K562 (cell line): ENCODE results near the gene ATXN1. TPM values are rescaled to one million over a fixed set of nuclear protein-coding genes. Genes with fewer than 3 reads are reported as not detected.

Experiments
- ATAC-seq: fragments of 200-7000 bp; cut with Tn5 transposase; 3 replicates; pipeline ENCODE4 v1.9.1; 2020; ENCODE audit warnings: moderate library complexity
- BruUV-seq: library from RNA; stranded (reverse); fragments of 400-500 nt; replicated peaks from 2 replicates; lab custom pipeline; 2021; lab: Mats Ljungman, UMichigan
- CTCF ChIA-PET: fragments of 300-600 bp; formaldehyde crosslinking; extraction: SDS; loops from one replicate; lab custom pipeline; 2021; ENCODE audit warnings: low intra/inter-chr PET ratio; lab: Yijun Ruan, JAX
- POLR2A ChIA-PET: fragments of 300-600, 350-650 bp; sonication (Branson Sonifier 250); formaldehyde crosslinking; extraction: SDS; loops from one replicate; lab custom pipeline; 2021; ENCODE audit warnings: antibody characterized with exemption, inconsistent platforms; lab: Yijun Ruan, JAX
- DNase-seq, 4 experiments: peaks; one replicate each; pipeline versions ENCODE4 v3.0.0 to v3.0.0-alpha.2; 2011 to 2018; ENCODE audit warnings: low spot score in 3 of 4, mixed read lengths in 3 of 4; ENCODE audit errors: extremely low read depth in 1 of 4
- FAIRE-seq: peaks from 2 replicates; lab custom pipeline; 2011; peaks lifted over from hg19 to GRCh38; lab: Jason Lieb, UNC
- H2AFZ ChIP-seq: 2 replicates; pipeline ENCODE4 v1.6.0; 2011; ENCODE audit warnings: low read depth, low read length, control low read depth, inconsistent platforms
- H3K27ac ChIP-seq: fragments of 200-600 bp; 3 replicates; pipeline ENCODE4 v1.8.0; 2011; ENCODE audit warnings: low read depth, mild to moderate bottlenecking, control low read depth, inconsistent platforms, low read length, moderate library complexity, mixed read lengths; ENCODE audit errors: extremely low read depth
- H3K27me3 ChIP-seq, 2 experiments: fragments of 300-600 bp in 1 of 2; 2 replicates in 1 of 2; 3 replicates in 1 of 2; pipeline versions ENCODE4 v1.6.0 to v1.8.0; 2011; ENCODE audit warnings: inconsistent platforms in 2 of 2, low read length in 2 of 2, mild to moderate bottlenecking in 1 of 2, mixed read lengths in 1 of 2, moderate library complexity in 1 of 2; ENCODE audit not compliant: control insufficient read depth in 2 of 2, insufficient read depth in 2 of 2
- H3K36me3 ChIP-seq: fragments of 300-600 bp; 3 replicates; pipeline ENCODE4 v1.8.0; 2011; ENCODE audit warnings: mild to moderate bottlenecking, low read length, inconsistent platforms; ENCODE audit not compliant: control insufficient read depth, insufficient read depth
- H3K4me1 ChIP-seq, 2 experiments: fragments of 200-600 bp in 1 of 2; replicated peaks in 1 of 2; 2 replicates in 1 of 2; 3 replicates in 1 of 2; pipeline versions ENCODE4 v1.5.1 to v1.8.0; 2011; ENCODE audit warnings: inconsistent platforms in 2 of 2, low read length in 2 of 2, mild to moderate bottlenecking in 1 of 2, mixed read lengths in 1 of 2, moderate library complexity in 1 of 2; ENCODE audit not compliant: control insufficient read depth in 2 of 2, insufficient read depth in 2 of 2
- H3K4me2 ChIP-seq: 2 replicates; pipeline ENCODE4 v1.6.1; 2011; ENCODE audit warnings: low read length, control low read depth, inconsistent platforms, mixed read lengths; ENCODE audit not compliant: insufficient read depth
- H3K4me3 ChIP-seq: fragments of 200-600 bp; sonication (generic), shearing (Covaris generic); 2 replicates; pipeline ENCODE4 v1.5.1; 2016; ENCODE audit warnings: control low read depth, inconsistent platforms
- H3K79me2 ChIP-seq: fragments of 200-600 bp; 3 replicates; pipeline ENCODE4 v1.8.0; 2011; ENCODE audit warnings: low read length, inconsistent platforms; ENCODE audit not compliant: control insufficient read depth, insufficient read depth
- H3K9ac ChIP-seq, 2 experiments: 2 replicates each; pipeline versions ENCODE4 v1.6.0 to v1.6.1; 2011; ENCODE audit warnings: low read depth in 2 of 2, low read length in 2 of 2, control low read depth in 1 of 2, inconsistent platforms in 1 of 2, mild to moderate bottlenecking in 1 of 2, mixed read lengths in 1 of 2; ENCODE audit not compliant: insufficient read depth in 1 of 2
- H3K9me1 ChIP-seq: one replicate; pipeline ENCODE4 v1.6.0; 2011; ENCODE audit warnings: inconsistent platforms, mild to moderate bottlenecking, low read length, moderate library complexity; ENCODE audit not compliant: control insufficient read depth, insufficient read depth
- H3K9me3 ChIP-seq: replicated peaks from 2 replicates; pipeline ENCODE4 v1.5.1; 2011; ENCODE audit warnings: low read depth, low read length, inconsistent platforms; ENCODE audit not compliant: control insufficient read depth, insufficient read depth
- H4K20me1 ChIP-seq: replicated peaks from 2 replicates; pipeline ENCODE4 v1.6.1; 2011; ENCODE audit warnings: low read length, inconsistent platforms, mixed read lengths; ENCODE audit not compliant: control insufficient read depth, insufficient read depth
- ATF6 ChIP-seq: sonication (generic); formaldehyde crosslinking; IDR thresholded peaks from 2 replicates; pipeline ENCODE4 v1.4.0; 2020; ENCODE audit warnings: mild to moderate bottlenecking, missing genetic modification reagents
- EHMT2 ChIP-seq: fragments of 450-650 bp; IDR thresholded peaks from 2 replicates; pipeline ENCODE4 v1.6.1; 2018; ENCODE audit warnings: antibody characterized with exemption
- ETV6 ChIP-seq, 3 experiments: fragments of 150-350 bp in 1 of 3; sonication (generic) in 1 of 3; formaldehyde crosslinking in 1 of 3; IDR thresholded peaks; 2 replicates each; pipeline versions ENCODE4 v1.6.1 to v1.8.0; 2014 to 2022; ENCODE audit warnings: borderline replicate concordance in 2 of 3, low read depth in 2 of 3, antibody characterized with exemption in 1 of 3, low read length in 1 of 3, mild to moderate bottlenecking in 1 of 3, missing genetic modification reagents in 1 of 3
- FOXP4 ChIP-seq: sonication (generic); formaldehyde crosslinking; IDR thresholded peaks from 2 replicates; pipeline ENCODE4 v1.8.0; 2022; ENCODE audit warnings: mild to moderate bottlenecking, missing genetic modification reagents, borderline replicate concordance
- MEIS2 ChIP-seq: fragments of 450-650 bp; IDR thresholded peaks from 2 replicates; pipeline ENCODE4 v1.6.1; 2014; ENCODE audit warnings: mild to moderate bottlenecking; ENCODE audit not compliant: partially characterized antibody
- POLR2AphosphoS5 ChIP-seq: IDR thresholded peaks from 2 replicates; pipeline ENCODE4 v1.6.1; 2011; ENCODE audit warnings: mild to moderate bottlenecking, low read depth, low read length, moderate library complexity; ENCODE audit not compliant: control insufficient read depth, insufficient read depth
- ZNF316 ChIP-seq: fragments of 450-650 bp; IDR thresholded peaks from 2 replicates; pipeline ENCODE4 v1.6.1; 2016
- ZNF431 ChIP-seq: sonication (generic); formaldehyde crosslinking; IDR thresholded peaks from 2 replicates; pipeline ENCODE4 v1.8.0; 2022; ENCODE audit warnings: mild to moderate bottlenecking, missing genetic modification reagents
- ZNF655 ChIP-seq: fragments of 250-450 bp; sonication (Bioruptor Pico); IDR thresholded peaks from 2 replicates; pipeline ENCODE4 v1.5.0; 2021
- ZNF76 ChIP-seq: fragments of 250-450 bp; sonication (Bioruptor Pico); IDR thresholded peaks from 2 replicates; pipeline ENCODE4 v1.4.0; 2020; ENCODE audit warnings: mild to moderate bottlenecking, moderate library complexity, borderline replicate concordance
- ZNF780A ChIP-seq: fragments of 250-450 bp; sonication (Bioruptor Pico); IDR thresholded peaks from 2 replicates; pipeline ENCODE4 v1.5.0; 2021; ENCODE audit warnings: mild to moderate bottlenecking
- WGBS: fragments of 100-300 bp; shearing (Covaris generic); methylation state at CpG from one replicate; pipeline ENCODE4 v1.1.6; 2016; ENCODE audit warnings: low coverage, mixed read lengths; ENCODE audit not compliant: insufficient coverage; ENCODE audit errors: missing lambda C conversion rate; 5-methylcytosine and 5-hydroxymethylcytosine counted together
- in situ Hi-C: fragments of 300-500 bp; cut with MboI; formaldehyde crosslinking; loops from 4 replicates; pipeline ENCODE4 v1.15.0; 2018; ENCODE audit warnings: inconsistent platforms, mixed read lengths
- intact Hi-C: fragments of 100-400 bp; cut with micrococcal nuclease; formaldehyde crosslinking; loops from 2 replicates; pipeline ENCODE4 v1.14.2; 2022
- polyA plus RNA-seq, 8 experiments: library from polyadenylated mRNA; depleted of rRNA in 4 of 8; stranded (reverse) in 5 of 8; unstranded in 3 of 8; fragments of >200 nt; fragmentation: Nextera tagmentation in 2 of 8; fragmentation: Illumina TruSeq in 1 of 8; extraction: Ambion mirVana in 2 of 8; extraction: Trizol in 1 of 8; gene quantifications; 2 replicates each; pipeline versions ENCODE4 v1.2.1 to v1.2.3, GENCODE V29; 2011 to 2014; ENCODE audit warnings: inconsistent platforms in 1 of 8, missing spikeins in 1 of 8
- total RNA-seq, 7 experiments: library from RNA; depleted of rRNA in 6 of 7; stranded (reverse); fragments of >200 nt in 6 of 7; fragmentation: Illumina TruSeq in 2 of 7; extraction: Trizol in 2 of 7; gene quantifications; 2 replicates each; pipeline versions ENCODE4 v1.2.1 to v1.2.3, GENCODE V29; 2011 to 2021; ENCODE audit warnings: low replicate concordance in 1 of 7
- TF ChIP-seq, protein P1 (sequence below): fragments of 150-350 bp; conservative IDR thresholded peaks from 2 replicates; pipeline ENCODE4 v1.6.1; 2014; ENCODE audit warnings: low read length

The ATXN1 gene
- total and polyA plus RNA-seq, 9 of the 15 experiments (the other 6 are each of a cell fraction or from before 2014, with no cell fraction given), result under 0.01 to 1.2 (median 0.58) TPM

GRCh38 chr6:16570221-16570553 lies 191.1 kb downstream of the ATXN1 start:
- in situ Hi-C loops (no loop called here), intact Hi-C loops (no loop called here)
- H4K20me1 ChIP-seq, result no peaks in the 10 kb centered on the region
- H3K36me3 ChIP-seq, result no peaks in the 10 kb centered on the region
- FAIRE-seq, result no peak
- no peaks in the 10 kb centered on the region for H3K9me3 ChIP-seq
- no peak for ATAC-seq
- no peak overlapping the region for H3K4me3 ChIP-seq
- H3K27me3 ChIP-seq, result peaks cover 4% of the 10 kb centered on the region in 2 experiments; a peak in 3 of 5 replicates
- ChIA-PET POLR2A (no interaction called here), CTCF (no interaction called here)
- no peaks in the 10 kb centered on the region for H3K9me1 ChIP-seq
- H3K4me2 ChIP-seq, result no peak overlapping the region
- H2AFZ ChIP-seq, result no peak overlapping the region
- 0% methylated on average over 1 of the region's 1 CpG for WGBS
- H3K79me2 ChIP-seq, result no peaks in the 10 kb centered on the region
- no peaks in the 10 kb centered on the region for H3K4me1 ChIP-seq
- no peak overlapping the region for H3K9ac ChIP-seq
- BruUV-seq, result no TSS peak
- no peak overlapping the region for H3K27ac ChIP-seq
- DNase-seq, result no peak
- TF ChIP-seq FOXP4 (CRISPR knock-in tag) (no peak), ZNF316 (no peak), ATF6 (no peak), MEIS2 (no peak), ZNF431 (CRISPR knock-in tag) (no peak), ZNF76 (no peak), POLR2AphosphoS5 (no peak), ETV6 (IDR thresholded peaks at IDR 0.05; ENCODE audit: borderline replicate concordance in 1 of 2, low read depth in 2 of 2, low read length in 1 of 2) (no peak), ETV6 (CRISPR knock-in tag; IDR thresholded peaks at IDR 0.05; ENCODE audit: borderline replicate concordance) (no peak), ZNF655 (CRISPR knock-in tag) (no peak), EHMT2 (no peak), ZNF780A (CRISPR knock-in tag) (no peak)
- TF ChIP-seq, protein P1, sequence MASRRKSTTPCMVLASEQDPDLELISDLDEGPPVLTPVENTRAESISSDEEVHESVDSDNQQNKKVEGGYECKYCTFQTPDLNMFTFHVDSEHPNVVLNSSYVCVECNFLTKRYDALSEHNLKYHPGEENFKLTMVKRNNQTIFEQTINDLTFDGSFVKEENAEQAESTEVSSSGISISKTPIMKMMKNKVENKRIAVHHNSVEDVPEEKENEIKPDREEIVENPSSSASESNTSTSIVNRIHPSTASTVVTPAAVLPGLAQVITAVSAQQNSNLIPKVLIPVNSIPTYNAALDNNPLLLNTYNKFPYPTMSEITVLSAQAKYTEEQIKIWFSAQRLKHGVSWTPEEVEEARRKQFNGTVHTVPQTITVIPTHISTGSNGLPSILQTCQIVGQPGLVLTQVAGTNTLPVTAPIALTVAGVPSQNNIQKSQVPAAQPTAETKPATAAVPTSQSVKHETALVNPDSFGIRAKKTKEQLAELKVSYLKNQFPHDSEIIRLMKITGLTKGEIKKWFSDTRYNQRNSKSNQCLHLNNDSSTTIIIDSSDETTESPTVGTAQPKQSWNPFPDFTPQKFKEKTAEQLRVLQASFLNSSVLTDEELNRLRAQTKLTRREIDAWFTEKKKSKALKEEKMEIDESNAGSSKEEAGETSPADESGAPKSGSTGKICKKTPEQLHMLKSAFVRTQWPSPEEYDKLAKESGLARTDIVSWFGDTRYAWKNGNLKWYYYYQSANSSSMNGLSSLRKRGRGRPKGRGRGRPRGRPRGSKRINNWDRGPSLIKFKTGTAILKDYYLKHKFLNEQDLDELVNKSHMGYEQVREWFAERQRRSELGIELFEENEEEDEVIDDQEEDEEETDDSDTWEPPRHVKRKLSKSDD, result no peak
